Neural progenitor cell (in vitro differentiated cells): ENCODE measurements around the gene POLK.

ENCODE experiments used
- CTCF ChIP-seq: fragments of 200-600 bp; sonication (generic); IDR thresholded peaks from 2 replicates; pipeline ENCODE4 v1.5.1; 2017; ENCODE audit warnings: antibody characterized with exemption, mild to moderate bottlenecking
- EZH2phosphoT487 ChIP-seq: fragments of 200-600 bp; sonication (generic); IDR thresholded peaks from 2 replicates; pipeline ENCODE4 v1.6.1; 2017; ENCODE audit warnings: antibody characterized with exemption

GRCh38 chr5:75465480-75465879 is 46.2 kb upstream of the POLK start:
- no peak for TF ChIP-seq CTCF
- no peak for TF ChIP-seq EZH2phosphoT487
